OCI-LY1 (cell line): ENCODE data around the gene MYBBP1A.

Experiments used
- H2AFZ ChIP-seq: fragments of 200-600 bp; sonication (generic), shearing (Covaris generic); 2 replicates; pipeline ENCODE4 v1.6.0; 2014; ENCODE audit warnings: antibody characterized with exemption, mild to moderate bottlenecking, low read length
- H3F3A ChIP-seq: fragments of 200-600 bp; sonication (generic), shearing (Covaris generic); 2 replicates; pipeline ENCODE4 v1.6.0; 2014; ENCODE audit warnings: mild to moderate bottlenecking, antibody characterized with exemption, low read length, moderate library complexity; ENCODE audit not compliant: insufficient read depth
- H3K27ac ChIP-seq: fragments of 200-600 bp; sonication (generic); 2 replicates; pipeline ENCODE4 v1.5.1; 2014; ENCODE audit warnings: low read length, mixed run types, mild to moderate bottlenecking, low read depth; ENCODE audit not compliant: poor library complexity, severe bottlenecking
- H3K27me3 ChIP-seq: fragments of 200-600 bp; sonication (generic); 2 replicates; pipeline ENCODE4 v1.6.0; 2014; ENCODE audit warnings: antibody characterized with exemption, mild to moderate bottlenecking, low read length, moderate library complexity; ENCODE audit not compliant: insufficient read depth
- H3K36me3 ChIP-seq: fragments of 200-600 bp; sonication (generic); 2 replicates; pipeline ENCODE4 v1.6.1; 2014; ENCODE audit warnings: mild to moderate bottlenecking, antibody characterized with exemption, low read length, moderate library complexity, mixed read lengths; ENCODE audit not compliant: insufficient read depth
- H3K4me1 ChIP-seq: fragments of 200-600 bp; sonication (generic); 2 replicates; pipeline ENCODE4 v1.5.1; 2014; ENCODE audit warnings: mild to moderate bottlenecking, low read length, moderate library complexity; ENCODE audit not compliant: insufficient read depth, severe bottlenecking
- H3K4me2 ChIP-seq: fragments of 200-600 bp; sonication (generic), shearing (Covaris generic); 2 replicates; pipeline ENCODE4 v1.6.1; 2014; ENCODE audit warnings: low read length
- H3K4me3 ChIP-seq: fragments of 200-600 bp; sonication (generic); 2 replicates; pipeline ENCODE4 v1.5.1; 2014; ENCODE audit warnings: low read length, low read depth, mild to moderate bottlenecking, mixed read lengths; ENCODE audit not compliant: poor library complexity, severe bottlenecking
- H3K79me2 ChIP-seq: fragments of 200-600 bp; shearing (Covaris generic); 2 replicates; pipeline ENCODE4 v1.6.1; 2016; ENCODE audit warnings: mixed run types, low read length, mixed read lengths; ENCODE audit not compliant: insufficient read depth
- H3K9ac ChIP-seq: fragments of 200-600 bp; sonication (generic), shearing (Covaris generic); 2 replicates; pipeline ENCODE4 v1.6.1; 2014; ENCODE audit warnings: mild to moderate bottlenecking, low read length, mixed read lengths
- H3K9me2 ChIP-seq: fragments of 200-600 bp; sonication (generic), shearing (Covaris generic); 2 replicates; pipeline ENCODE4 v1.6.1; 2014; ENCODE audit warnings: low read depth, mild to moderate bottlenecking, low read length, mixed read lengths
- H3K9me3 ChIP-seq: fragments of 200-600 bp; shearing (Covaris generic); 2 replicates; pipeline ENCODE4 v1.6.1; 2014; ENCODE audit warnings: low read length, mixed read lengths
- H4K20me1 ChIP-seq: fragments of 200-600 bp; sonication (generic), shearing (Covaris generic); 2 replicates; pipeline ENCODE4 v1.6.0; 2016; ENCODE audit warnings: mild to moderate bottlenecking, low read length; ENCODE audit not compliant: insufficient read depth
- CTCF ChIP-seq: fragments of 200-600 bp; sonication (generic), shearing (Covaris generic); IDR thresholded peaks from 2 replicates; pipeline ENCODE4 v1.5.1; 2017; ENCODE audit warnings: mild to moderate bottlenecking, antibody characterized with exemption, low read length, moderate library complexity, mixed read lengths
- EZH2 ChIP-seq: fragments of 200-600 bp; sonication (generic), shearing (Covaris generic); IDR thresholded peaks from 2 replicates; pipeline ENCODE4 v1.8.0; 2017; ENCODE audit warnings: borderline replicate concordance, mixed run types, mild to moderate bottlenecking, antibody characterized with exemption, low read length, moderate library complexity, mixed read lengths

The MYBBP1A gene

DNA sequence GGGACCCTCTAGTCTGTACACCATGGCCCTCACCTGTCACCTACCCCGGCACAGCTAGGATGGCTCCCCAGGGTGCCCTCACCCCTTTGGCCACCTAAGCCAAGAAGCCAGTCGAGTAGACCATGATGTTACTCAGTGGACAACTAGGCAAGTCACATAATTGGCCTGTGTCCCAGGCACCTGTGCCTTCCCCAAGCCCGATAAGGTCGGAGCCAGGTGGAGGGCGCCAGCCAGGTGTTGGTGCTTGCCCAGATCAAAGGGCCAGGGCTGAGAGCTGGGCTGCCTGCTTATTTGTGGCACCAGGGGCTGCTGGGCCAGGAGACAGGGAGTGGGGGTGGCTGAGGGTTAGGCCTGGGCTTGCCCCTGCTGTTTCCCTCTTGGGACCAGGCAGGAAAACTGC, 39.7 kb downstream of the MYBBP1A start:
- H3K27ac ChIP-seq, result no peak overlapping the region
- H3K79me2 ChIP-seq, result no peaks in the 10 kb centered on the region
- TF ChIP-seq CTCF (no peak), EZH2 (no peak)
- peaks cover 10% of the 10 kb centered on the region for H3K4me1 ChIP-seq
- 0 out of 2 replicates have a peak, but pooled peaks cover 5% of the 10 kb centered on the region for H3K27me3 ChIP-seq
- no peak overlapping the region for H3K4me2 ChIP-seq
- H3K36me3 ChIP-seq, result no peaks in the 10 kb centered on the region
- no peak overlapping the region for H2AFZ ChIP-seq
- no peaks in the 10 kb centered on the region for H4K20me1 ChIP-seq
- no peaks in the 10 kb centered on the region for H3F3A ChIP-seq
- H3K4me3 ChIP-seq, result no peak overlapping the region
- H3K9me3 ChIP-seq, result no peaks in the 10 kb centered on the region
- no peak overlapping the region for H3K9ac ChIP-seq
- H3K9me2 ChIP-seq, result no peaks in the 10 kb centered on the region

DNA sequence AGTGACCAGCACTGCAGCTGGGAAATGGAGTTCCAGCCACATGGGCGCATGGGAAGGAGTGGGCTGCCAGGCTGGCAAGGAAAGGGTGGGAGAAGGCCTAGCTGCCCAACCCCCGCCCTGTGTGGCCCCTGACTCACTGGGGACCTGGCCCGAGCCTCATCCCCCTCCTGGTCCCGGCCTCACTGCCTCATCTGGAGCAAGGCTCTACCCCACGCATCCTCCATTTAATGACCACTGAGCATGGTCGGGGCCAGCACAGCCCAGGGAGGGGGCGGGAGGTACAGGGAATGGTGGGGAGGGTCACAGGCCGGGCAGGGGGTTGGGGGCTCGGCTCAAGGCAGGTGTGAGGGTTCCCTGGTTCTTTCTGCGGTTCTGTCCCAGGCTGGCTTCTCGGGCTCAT, 40.4 kb downstream of the MYBBP1A start:
- Histone ChIP-seq H3K9ac (no peak overlapping the region), H2AFZ (no peak overlapping the region), H3K9me2 (no peaks in the 10 kb centered on the region), H3K27me3 (0 out of 2 replicates have a peak, but pooled peaks cover 9% of the 10 kb centered on the region), H3K79me2 (no peaks in the 10 kb centered on the region), H4K20me1 (no peaks in the 10 kb centered on the region), H3K36me3 (no peaks in the 10 kb centered on the region), H3K27ac (no peak overlapping the region), H3K4me1 (peaks cover 10% of the 10 kb centered on the region), H3K4me3 (no peak overlapping the region), H3K4me2 (no peak overlapping the region), H3K9me3 (no peaks in the 10 kb centered on the region), H3F3A (no peaks in the 10 kb centered on the region)
- TF ChIP-seq EZH2, result no peak
- TF ChIP-seq CTCF, result no peak

GRCh38 chr17:4514206-4514605, 41.0 kb downstream of the MYBBP1A start:
- H3K9me3 ChIP-seq, result no peaks in the 10 kb centered on the region
- no peak overlapping the region for H3K4me3 ChIP-seq
- H2AFZ ChIP-seq, result no peak overlapping the region
- H3K4me1 ChIP-seq, result peaks cover 9% of the 10 kb centered on the region
- no peak overlapping the region for H3K4me2 ChIP-seq
- no peaks in the 10 kb centered on the region for H3F3A ChIP-seq
- H3K9me2 ChIP-seq, result no peaks in the 10 kb centered on the region
- no peaks in the 10 kb centered on the region for H3K79me2 ChIP-seq
- H3K27ac ChIP-seq, result no peak overlapping the region
- H3K9ac ChIP-seq, result no peak overlapping the region
- H3K27me3 ChIP-seq, result 0 out of 2 replicates have a peak, but pooled peaks cover 9% of the 10 kb centered on the region
- no peak for TF ChIP-seq EZH2
- TF ChIP-seq CTCF, result no peak
- H4K20me1 ChIP-seq, result no peaks in the 10 kb centered on the region
- H3K36me3 ChIP-seq, result no peaks in the 10 kb centered on the region
